GM19043 (cell line): ENCODE results near the gene NR5A2.

Experiments
- ATAC-seq: cut with Tn5 transposase; IDR thresholded peaks from one replicate; pipeline ENCODE4 v1.9.1; 2021; ENCODE audit warnings: low read depth; ENCODE audit not compliant: unreplicated experiment

The NR5A2 gene

GRCh38 chr1:200154069-200154767, 126.7 kb downstream of the NR5A2 start:
- peak; percentile 88 for ATAC-seq

GRCh38 chr1:200157715-200158114, 130.2 kb downstream of the NR5A2 start:
- ATAC-seq, result no peak

GRCh38 chr1:200161801-200162200, 134.3 kb downstream of the NR5A2 start:
- no peak for ATAC-seq

- ATAC-seq, result no peak
Observed at GRCh38 chr1:200162258-200162657, 134.7 kb downstream of the NR5A2 start.

GRCh38 chr1:200162877-200163276, 135.4 kb downstream of the NR5A2 start:
- no peak for ATAC-seq

- ATAC-seq, result no peak
Observed at GRCh38 chr1:200163911-200164310, 136.4 kb downstream of the NR5A2 start.

- no peak for ATAC-seq
Observed at GRCh38 chr1:200165493-200166220, 138.1 kb downstream of the NR5A2 start.

GRCh38 chr1:200166411-200166810, 138.9 kb downstream of the NR5A2 start:
- ATAC-seq, result no peak

GRCh38 chr1:200168926-200169325, 141.4 kb downstream of the NR5A2 start:
- no peak for ATAC-seq

- ATAC-seq, result no peak
Observed at GRCh38 chr1:200172311-200172710, 144.8 kb downstream of the NR5A2 start.

GRCh38 chr1:200173097-200173618, 145.6 kb downstream of the NR5A2 start:
- ATAC-seq, result no peak

GRCh38 chr1:200174525-200175295, 147.2 kb downstream of the NR5A2 start:
- no peak for ATAC-seq

GRCh38 chr1:200176181-200176580, 148.7 kb downstream of the NR5A2 start:
- no peak for ATAC-seq

- ATAC-seq, result no peak
Observed at GRCh38 chr1:200176798-200177197, 149.3 kb downstream of the NR5A2 start.

GRCh38 chr1:200178340-200178739, 150.8 kb downstream of the NR5A2 start:
- ATAC-seq, result no peak

- no peak for ATAC-seq
Observed at GRCh38 chr1:200179126-200179780, 151.7 kb downstream of the NR5A2 start.

GRCh38 chr1:200179781-200180160, 152.3 kb downstream of the NR5A2 start:
- no peak for ATAC-seq

- ATAC-seq, result no peak
Observed at GRCh38 chr1:200180821-200181220, 153.3 kb downstream of the NR5A2 start.

- no peak for ATAC-seq
Observed at GRCh38 chr1:200181861-200182260, 154.4 kb downstream of the NR5A2 start.

GRCh38 chr1:200182701-200183100, 155.2 kb downstream of the NR5A2 start:
- ATAC-seq, result no peak

- ATAC-seq, result no peak
Observed at GRCh38 chr1:200183637-200184036, 156.1 kb downstream of the NR5A2 start.
